ENCODE data around the gene SYT7.

GRCh38 chr11:61571337-61571736 is 9.5 kb downstream of the SYT7 start:
- no peak for TF ChIP-seq POLR2A (IDR thresholded peaks at IDR 0.05; ENCODE audit: low read length)
- no peak for TF ChIP-seq GATA1 (IDR thresholded peaks at IDR 0.05; ENCODE audit: low read depth, low read length)
